ENCODE results near the gene RALGPS1.

DNA sequence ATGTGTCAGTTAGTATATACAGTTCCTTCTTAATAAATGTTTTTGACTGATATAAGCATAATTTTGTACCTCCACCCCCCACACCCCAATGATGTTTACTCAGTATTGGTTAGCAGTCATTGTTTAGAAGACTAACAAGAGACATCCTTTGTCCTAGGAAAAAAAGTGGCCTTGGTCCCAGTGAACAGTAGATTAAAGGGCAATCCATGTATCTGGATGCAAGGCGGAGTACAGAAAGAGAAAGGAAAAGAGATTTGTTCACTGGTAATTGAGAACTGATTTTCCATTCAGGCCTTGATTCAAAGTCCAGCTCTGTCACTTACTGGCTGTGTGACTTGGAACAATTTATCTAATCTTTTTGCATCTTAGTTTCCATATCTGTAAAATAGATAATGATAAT is 4.6 kb downstream of the RALGPS1 start:
- TF ChIP-seq, protein P1, sequence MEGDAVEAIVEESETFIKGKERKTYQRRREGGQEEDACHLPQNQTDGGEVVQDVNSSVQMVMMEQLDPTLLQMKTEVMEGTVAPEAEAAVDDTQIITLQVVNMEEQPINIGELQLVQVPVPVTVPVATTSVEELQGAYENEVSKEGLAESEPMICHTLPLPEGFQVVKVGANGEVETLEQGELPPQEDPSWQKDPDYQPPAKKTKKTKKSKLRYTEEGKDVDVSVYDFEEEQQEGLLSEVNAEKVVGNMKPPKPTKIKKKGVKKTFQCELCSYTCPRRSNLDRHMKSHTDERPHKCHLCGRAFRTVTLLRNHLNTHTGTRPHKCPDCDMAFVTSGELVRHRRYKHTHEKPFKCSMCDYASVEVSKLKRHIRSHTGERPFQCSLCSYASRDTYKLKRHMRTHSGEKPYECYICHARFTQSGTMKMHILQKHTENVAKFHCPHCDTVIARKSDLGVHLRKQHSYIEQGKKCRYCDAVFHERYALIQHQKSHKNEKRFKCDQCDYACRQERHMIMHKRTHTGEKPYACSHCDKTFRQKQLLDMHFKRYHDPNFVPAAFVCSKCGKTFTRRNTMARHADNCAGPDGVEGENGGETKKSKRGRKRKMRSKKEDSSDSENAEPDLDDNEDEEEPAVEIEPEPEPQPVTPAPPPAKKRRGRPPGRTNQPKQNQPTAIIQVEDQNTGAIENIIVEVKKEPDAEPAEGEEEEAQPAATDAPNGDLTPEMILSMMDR (tag by site-specific recombination; IDR thresholded peaks at IDR 0.05), result no peak
- TF ChIP-seq ZNF701 (tag by site-specific recombination; IDR thresholded peaks at IDR 0.05) (no peak), ZNF132 (tag by site-specific recombination; IDR thresholded peaks at IDR 0.05; ENCODE audit: borderline replicate concordance) (no peak), YY1 (tag by site-specific recombination; IDR thresholded peaks at IDR 0.05) (no peak), ZNF791 (tag by site-specific recombination; IDR thresholded peaks at IDR 0.05) (no peak), RBAK (tag by site-specific recombination; IDR thresholded peaks at IDR 0.05) (no peak), ZNF121 (tag by site-specific recombination; IDR thresholded peaks at IDR 0.05) (no peak), ZNF658 (tag by site-specific recombination; IDR thresholded peaks at IDR 0.05) (no peak), ZBTB8A (tag by site-specific recombination; IDR thresholded peaks at IDR 0.05) (no peak)
- TF ChIP-seq, protein P2, sequence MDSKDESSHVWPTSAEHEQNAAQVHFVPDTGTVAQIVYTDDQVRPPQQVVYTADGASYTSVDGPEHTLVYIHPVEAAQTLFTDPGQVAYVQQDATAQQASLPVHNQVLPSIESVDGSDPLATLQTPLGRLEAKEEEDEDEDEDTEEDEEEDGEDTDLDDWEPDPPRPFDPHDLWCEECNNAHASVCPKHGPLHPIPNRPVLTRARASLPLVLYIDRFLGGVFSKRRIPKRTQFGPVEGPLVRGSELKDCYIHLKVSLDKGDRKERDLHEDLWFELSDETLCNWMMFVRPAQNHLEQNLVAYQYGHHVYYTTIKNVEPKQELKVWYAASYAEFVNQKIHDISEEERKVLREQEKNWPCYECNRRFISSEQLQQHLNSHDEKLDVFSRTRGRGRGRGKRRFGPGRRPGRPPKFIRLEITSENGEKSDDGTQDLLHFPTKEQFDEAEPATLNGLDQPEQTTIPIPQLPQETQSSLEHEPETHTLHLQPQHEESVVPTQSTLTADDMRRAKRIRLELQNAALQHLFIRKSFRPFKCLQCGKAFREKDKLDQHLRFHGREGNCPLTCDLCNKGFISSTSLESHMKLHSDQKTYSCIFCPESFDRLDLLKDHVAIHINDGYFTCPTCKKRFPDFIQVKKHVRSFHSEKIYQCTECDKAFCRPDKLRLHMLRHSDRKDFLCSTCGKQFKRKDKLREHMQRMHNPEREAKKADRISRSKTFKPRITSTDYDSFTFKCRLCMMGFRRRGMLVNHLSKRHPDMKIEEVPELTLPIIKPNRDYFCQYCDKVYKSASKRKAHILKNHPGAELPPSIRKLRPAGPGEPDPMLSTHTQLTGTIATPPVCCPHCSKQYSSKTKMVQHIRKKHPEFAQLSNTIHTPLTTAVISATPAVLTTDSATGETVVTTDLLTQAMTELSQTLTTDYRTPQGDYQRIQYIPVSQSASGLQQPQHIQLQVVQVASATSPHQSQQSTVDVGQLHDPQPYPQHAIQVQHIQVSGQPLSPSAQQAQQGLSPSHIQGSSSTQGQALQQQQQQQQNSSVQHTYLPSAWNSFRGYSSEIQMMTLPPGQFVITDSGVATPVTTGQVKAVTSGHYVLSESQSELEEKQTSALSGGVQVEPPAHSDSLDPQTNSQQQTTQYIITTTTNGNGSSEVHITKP (tag by site-specific recombination; IDR thresholded peaks at IDR 0.05), result no peak
